Esophagus muscularis mucosa (tissue), 4 donors: ENCODE measurements around the gene SFXN4. TPM values are rescaled to one million over a fixed set of nuclear protein-coding genes. Genes with fewer than 3 reads are reported as not detected.

Experiments
- DNase-seq: peaks from one replicate; pipeline ENCODE4 v3.0.0-alpha.2; 2017; ENCODE audit errors: extremely low spot score
- H3K27ac ChIP-seq, 4 donors: fragments of 200-600 bp; sonication (generic); replicated peaks in 1 of 4; 1 replicate in 3 of 4; 2 replicates in 1 of 4; pipeline ENCODE4 v1.5.1; 2016 to 2019; ENCODE audit warnings: mild to moderate bottlenecking in 1 of 4
- H3K27me3 ChIP-seq, 4 donors: fragments of 200-600 bp; sonication (generic); one replicate each; pipeline versions ENCODE4 v1.5.1 to v1.6.0; 2016 to 2019
- H3K36me3 ChIP-seq, 4 donors: fragments of 200-600 bp; sonication (generic); one replicate each; pipeline ENCODE4 v1.5.1; 2016 to 2019
- H3K4me1 ChIP-seq, 4 donors: fragments of 200-600 bp; sonication (generic); one replicate each; pipeline ENCODE4 v1.5.1; 2016 to 2019
- H3K4me3 ChIP-seq, 4 donors: fragments of 200-600 bp; sonication (generic); 1 replicate in 2 of 4; 2 replicates in 2 of 4; pipeline ENCODE4 v1.5.1; 2016 to 2019; ENCODE audit warnings: mild to moderate bottlenecking in 4 of 4, moderate library complexity in 1 of 4
- H3K9me3 ChIP-seq, 4 donors: fragments of 200-600 bp; sonication (generic); 1 replicate in 3 of 4; 2 replicates in 1 of 4; pipeline ENCODE4 v1.5.1; 2016 to 2019
- CTCF ChIP-seq, 3 experiments: fragments of 200-600 bp in 2 of 3; fragments of 450-650 bp in 1 of 3; sonication (generic) in 2 of 3; IDR thresholded peaks; one replicate each; pipeline ENCODE4 v1.5.1; 2017 to 2019; ENCODE audit warnings: antibody characterized with exemption in 3 of 3, mild to moderate bottlenecking in 2 of 3, moderate library complexity in 1 of 3
- EP300 ChIP-seq: sonication (generic); formaldehyde crosslinking; IDR thresholded peaks from one replicate; pipeline ENCODE4 v1.6.1; 2017; ENCODE audit warnings: antibody characterized with exemption
- POLR2A ChIP-seq: fragments of 450-650 bp; IDR thresholded peaks from one replicate; pipeline ENCODE4 v1.6.1; 2017; ENCODE audit warnings: antibody characterized with exemption, moderate library complexity, mild to moderate bottlenecking, low read depth
- POLR2AphosphoS5 ChIP-seq, 2 donors: sonication (generic); formaldehyde crosslinking; IDR thresholded peaks; one replicate each; pipeline ENCODE4 v1.6.1; 2017; ENCODE audit warnings: antibody characterized with exemption in 2 of 2
- WGBS: methylation state at CpG from one replicate; pipeline ENCODE4 v1.1.5; 2018; 5-methylcytosine and 5-hydroxymethylcytosine counted together
- intact Hi-C: fragments of 100-400 bp; cut with DNase I; formaldehyde crosslinking; loops from one replicate; pipeline ENCODE4 v1.15.1; 2023
- total RNA-seq, 4 donors: library from RNA; depleted of rRNA; stranded (reverse); fragments of >200 nt; gene quantifications; one replicate each; pipeline versions ENCODE4 v1.1.0 to v1.2.1, GENCODE V29; 2016

SFXN4 gene
- total RNA-seq, 4 donors from 2014 or later = 14.1 to 39.9 (median 17.8) TPM

- H3K4me1 ChIP-seq = peaks cover 25 to 49% (median 41%) of the 10 kb centered on the region in 4 donors
- TF ChIP-seq CTCF (IDR thresholded peaks at IDR 0.05) (peak; percentile 8 to 31 (median 16)), POLR2A (peak; percentile 77), EP300 (no peak), POLR2AphosphoS5 (IDR thresholded peaks at IDR 0.05) (peak; percentile 77 to 97)
- peaks cover 2 to 32% (median 21%) of the 10 kb centered on the region in 4 donors for H3K36me3 ChIP-seq
- no peaks in the 10 kb centered on the region for H3K9me3 ChIP-seq
- 0% methylated on average over 24 of the region's 45 CpGs for WGBS
- intact Hi-C loops = no loop called here
- DNase-seq = peak; percentile 97
- peak within 1 kb of the TSS; percentile 74 to 85 (median 80) for H3K4me3 ChIP-seq
- no peaks in the 10 kb centered on the region for H3K27me3 ChIP-seq
- H3K27ac ChIP-seq = peak within 1 kb of the TSS; percentile 93 to 95 (median 94)
Observed at GRCh38 chr10:119178372-119179119, 13.0 kb upstream of the SFXN4 start, which contains the start of gene PRDX3. TSS of gene PRDX3 (minus strand) at chr10:119178812. CDS start at chr10:119178790, 22 bp downstream.

GRCh38 chr10:119177708-119178371 is 12.3 kb upstream of the SFXN4 start:
- Histone ChIP-seq H3K4me3 (peak overlapping the region; percentile 74 to 85 (median 80)), H3K36me3 (peaks cover 6 to 39% (median 27%) of the 10 kb centered on the region in 4 donors), H3K9me3 (no peaks in the 10 kb centered on the region), H3K27ac (peak overlapping the region; percentile 93 to 95 (median 94)), H3K27me3 (no peaks in the 10 kb centered on the region), H3K4me1 (peaks cover 25 to 55% (median 44%) of the 10 kb centered on the region in 4 donors)
- intact Hi-C loops = no loop called here
- TF ChIP-seq CTCF (IDR thresholded peaks at IDR 0.05) (no peak), POLR2A (no peak)
- 28% methylated on average over 21 of the region's 21 CpGs for WGBS
- no peak for DNase-seq

- Histone ChIP-seq H3K36me3 (peaks cover 19 to 55% (median 44%) of the 10 kb centered on the region in 4 donors), H3K27ac (peak overlapping the region; percentile 24 to 95 (median 68))
- DNase-seq = no peak
Observed at GRCh38 chr10:119176166-119176565, 10.7 kb upstream of the SFXN4 start.

GRCh38 chr10:119174109-119174508 is 8.6 kb upstream of the SFXN4 start:
- Histone ChIP-seq H3K9me3 (no peaks in the 10 kb centered on the region), H3K27ac (no peak overlapping the region), H3K36me3 (peaks cover 37 to 76% (median 65%) of the 10 kb centered on the region in 4 donors), H3K4me3 (no peak overlapping the region), H3K27me3 (no peaks in the 10 kb centered on the region), H3K4me1 (peaks cover 22 to 58% (median 46%) of the 10 kb centered on the region in 4 donors)
- TF ChIP-seq CTCF (IDR thresholded peaks at IDR 0.05) (no peak), POLR2A (no peak), POLR2AphosphoS5 (IDR thresholded peaks at IDR 0.05) (no peak), EP300 (no peak)
- intact Hi-C loops = no loop called here
- DNase-seq = no peak
- 81% methylated on average over 2 of the region's 2 CpGs for WGBS

More at GRCh38 chr10:119176166-119176565, 10.7 kb upstream of the SFXN4 start:
- WGBS = 95% methylated on average over 6 of the region's 6 CpGs
- TF ChIP-seq EP300 (no peak), POLR2A (no peak), POLR2AphosphoS5 (IDR thresholded peaks at IDR 0.05) (no peak), CTCF (IDR thresholded peaks at IDR 0.05) (no peak)
- no peaks in the 10 kb centered on the region for H3K27me3 ChIP-seq
- H3K4me1 ChIP-seq = peaks cover 25 to 61% (median 50%) of the 10 kb centered on the region in 4 donors
- intact Hi-C loops = no loop called here
- no peaks in the 10 kb centered on the region for H3K9me3 ChIP-seq
- no peak overlapping the region for H3K4me3 ChIP-seq
